DOHH2 (cell line): ENCODE data around the gene PEX14.

Source experiments
- H3F3A ChIP-seq: fragments of 200-600 bp; sonication (generic), shearing (Covaris generic); 2 replicates; pipeline ENCODE4 v1.6.0; 2016; ENCODE audit warnings: antibody characterized with exemption, mild to moderate bottlenecking; ENCODE audit not compliant: control insufficient read depth, insufficient read depth
- H3K27ac ChIP-seq: fragments of 200-600 bp; sonication (generic); 2 replicates; pipeline ENCODE4 v1.5.1; 2014; ENCODE audit warnings: low read depth, mild to moderate bottlenecking, low read length, moderate library complexity
- H3K27me3 ChIP-seq: fragments of 200-600 bp; sonication (generic); 2 replicates; pipeline ENCODE4 v1.6.1; 2014; ENCODE audit warnings: mild to moderate bottlenecking, low read length, mixed read lengths; ENCODE audit not compliant: control insufficient read depth
- H3K36me3 ChIP-seq: fragments of 200-600 bp; sonication (generic); 2 replicates; pipeline ENCODE4 v1.6.1; 2014; ENCODE audit warnings: mild to moderate bottlenecking, low read length, moderate library complexity, mixed read lengths; ENCODE audit not compliant: control insufficient read depth
- H3K4me1 ChIP-seq: fragments of 200-600 bp; sonication (generic); 2 replicates; pipeline ENCODE4 v1.6.1; 2014; ENCODE audit warnings: mild to moderate bottlenecking, low read length, mixed read lengths; ENCODE audit not compliant: control insufficient read depth
- H3K4me2 ChIP-seq: fragments of 200-600 bp; sonication (generic); 2 replicates; pipeline ENCODE4 v1.6.0; 2014; ENCODE audit warnings: mild to moderate bottlenecking, low read length, moderate library complexity
- H3K4me3 ChIP-seq: fragments of 200-600 bp; sonication (generic); 2 replicates; pipeline ENCODE4 v1.5.1; 2014; ENCODE audit warnings: mild to moderate bottlenecking, low read length, mixed read lengths
- H3K79me2 ChIP-seq: fragments of 200-600 bp; sonication (generic); 2 replicates; pipeline ENCODE4 v1.6.1; 2014; ENCODE audit warnings: mild to moderate bottlenecking, low read length, mixed read lengths; ENCODE audit not compliant: control insufficient read depth
- H3K9me2 ChIP-seq: fragments of 200-600 bp; sonication (generic); replicated peaks from 2 replicates; pipeline ENCODE4 v1.6.1; 2014; ENCODE audit warnings: mild to moderate bottlenecking, low read length, mixed read lengths; ENCODE audit not compliant: control insufficient read depth
- H3K9me3 ChIP-seq: fragments of 200-600 bp; sonication (generic); 2 replicates; pipeline ENCODE4 v1.6.1; 2014; ENCODE audit warnings: antibody characterized with exemption, low read length, mixed read lengths; ENCODE audit not compliant: control insufficient read depth, insufficient read depth
- H4K20me1 ChIP-seq: fragments of 200-600 bp; sonication (generic); 2 replicates; pipeline ENCODE4 v1.6.0; 2014; ENCODE audit warnings: low read depth, mild to moderate bottlenecking, antibody characterized with exemption, low read length, moderate library complexity; ENCODE audit not compliant: control insufficient read depth, insufficient read depth
- CTCF ChIP-seq: fragments of 200-600 bp; sonication (generic); IDR thresholded peaks from one replicate; pipeline ENCODE4 v1.5.1; 2014; ENCODE audit warnings: antibody characterized with exemption, mild to moderate bottlenecking, low read depth, low read length; ENCODE audit not compliant: poor library complexity, severe bottlenecking
- EZH2phosphoT487 ChIP-seq: fragments of 200-600 bp; sonication (generic); IDR thresholded peaks from 2 replicates; pipeline ENCODE4 v1.6.1; 2017; ENCODE audit warnings: borderline replicate concordance, mild to moderate bottlenecking, antibody characterized with exemption, low read length, moderate library complexity, mixed read lengths

PEX14 gene

GRCh38 chr1:10449751-10450150 is 25.0 kb upstream of the PEX14 start, which contains the start of gene CORT:
Gene CORT, plus strand, starts transcription at chr1:10450031. Its CDS starts 193 bp downstream, at chr1:10450224.
- Histone ChIP-seq H3K79me2 (no peaks in the 10 kb centered on the region), H3K9me2 (no peaks in the 10 kb centered on the region), H4K20me1 (no peaks in the 10 kb centered on the region), H3K4me3 (no peak within 1 kb of the TSS), H3K9me3 (no peaks in the 10 kb centered on the region), H3K36me3 (peaks cover 2% of the 10 kb centered on the region), H3K4me1 (no peaks in the 10 kb centered on the region), H3F3A (peaks cover 7% of the 10 kb centered on the region), H3K4me2 (no peak within 1 kb of the TSS), H3K27ac (no peak within 1 kb of the TSS), H3K27me3 (no peaks in the 10 kb centered on the region)
- TF ChIP-seq CTCF: no peak
- no peak for TF ChIP-seq EZH2phosphoT487

GRCh38 chr1:10450156-10450814 is 24.5 kb upstream of the PEX14 start:
- no peaks in the 10 kb centered on the region for H3K27me3 ChIP-seq
- TF ChIP-seq CTCF (no peak), EZH2phosphoT487 (no peak)
- no peak overlapping the region for H3K4me2 ChIP-seq
- H3K4me1 ChIP-seq: no peaks in the 10 kb centered on the region
- H3K27ac ChIP-seq: no peak overlapping the region
- H3K9me3 ChIP-seq: no peaks in the 10 kb centered on the region
- no peaks in the 10 kb centered on the region for H4K20me1 ChIP-seq
- H3F3A ChIP-seq: peaks cover 7% of the 10 kb centered on the region
- no peak overlapping the region for H3K4me3 ChIP-seq
- no peaks in the 10 kb centered on the region for H3K36me3 ChIP-seq
- H3K9me2 ChIP-seq: no peaks in the 10 kb centered on the region
- no peaks in the 10 kb centered on the region for H3K79me2 ChIP-seq

- no peak overlapping the region for H3K27ac ChIP-seq
- no peak overlapping the region for H3K4me2 ChIP-seq
- H3K36me3 ChIP-seq: no peaks in the 10 kb centered on the region
Observed at GRCh38 chr1:10450836-10451235, 23.9 kb upstream of the PEX14 start.

More at GRCh38 chr1:10450836-10451235, 23.9 kb upstream of the PEX14 start:
- no peaks in the 10 kb centered on the region for H3K9me2 ChIP-seq
- peaks cover 7% of the 10 kb centered on the region for H3F3A ChIP-seq
- H3K27me3 ChIP-seq: no peaks in the 10 kb centered on the region
- no peak overlapping the region for H3K4me3 ChIP-seq
- H4K20me1 ChIP-seq: no peaks in the 10 kb centered on the region
- no peaks in the 10 kb centered on the region for H3K4me1 ChIP-seq
- TF ChIP-seq CTCF (no peak), EZH2phosphoT487 (no peak)
- H3K79me2 ChIP-seq: no peaks in the 10 kb centered on the region
- H3K9me3 ChIP-seq: no peaks in the 10 kb centered on the region
